Measurements from ENCODE around the gene TEX48.

DNA sequence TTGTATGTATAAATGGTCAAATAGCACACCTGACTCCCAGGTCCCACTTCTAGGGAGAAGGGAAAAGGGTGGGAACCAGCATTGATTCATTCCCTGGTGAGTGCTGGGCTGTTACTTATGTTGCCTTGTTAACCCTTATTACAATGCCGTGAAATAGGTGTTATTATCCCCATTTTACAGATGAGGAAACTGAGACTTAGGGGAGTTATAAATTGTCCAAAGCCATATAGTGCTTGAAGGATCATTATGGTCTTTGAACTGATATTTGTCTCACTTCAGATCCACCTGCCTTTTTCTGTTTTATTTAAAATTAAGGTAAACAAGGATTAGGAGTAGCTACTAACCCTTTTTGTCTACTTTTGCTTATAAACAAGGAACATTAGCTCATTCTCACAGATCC, 54.4 kb downstream of the TEX48 start:
- TF ChIP-seq, protein P1, sequence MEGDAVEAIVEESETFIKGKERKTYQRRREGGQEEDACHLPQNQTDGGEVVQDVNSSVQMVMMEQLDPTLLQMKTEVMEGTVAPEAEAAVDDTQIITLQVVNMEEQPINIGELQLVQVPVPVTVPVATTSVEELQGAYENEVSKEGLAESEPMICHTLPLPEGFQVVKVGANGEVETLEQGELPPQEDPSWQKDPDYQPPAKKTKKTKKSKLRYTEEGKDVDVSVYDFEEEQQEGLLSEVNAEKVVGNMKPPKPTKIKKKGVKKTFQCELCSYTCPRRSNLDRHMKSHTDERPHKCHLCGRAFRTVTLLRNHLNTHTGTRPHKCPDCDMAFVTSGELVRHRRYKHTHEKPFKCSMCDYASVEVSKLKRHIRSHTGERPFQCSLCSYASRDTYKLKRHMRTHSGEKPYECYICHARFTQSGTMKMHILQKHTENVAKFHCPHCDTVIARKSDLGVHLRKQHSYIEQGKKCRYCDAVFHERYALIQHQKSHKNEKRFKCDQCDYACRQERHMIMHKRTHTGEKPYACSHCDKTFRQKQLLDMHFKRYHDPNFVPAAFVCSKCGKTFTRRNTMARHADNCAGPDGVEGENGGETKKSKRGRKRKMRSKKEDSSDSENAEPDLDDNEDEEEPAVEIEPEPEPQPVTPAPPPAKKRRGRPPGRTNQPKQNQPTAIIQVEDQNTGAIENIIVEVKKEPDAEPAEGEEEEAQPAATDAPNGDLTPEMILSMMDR (tag by site-specific recombination; IDR thresholded peaks at IDR 0.05), result no peak
- TF ChIP-seq, protein P2, sequence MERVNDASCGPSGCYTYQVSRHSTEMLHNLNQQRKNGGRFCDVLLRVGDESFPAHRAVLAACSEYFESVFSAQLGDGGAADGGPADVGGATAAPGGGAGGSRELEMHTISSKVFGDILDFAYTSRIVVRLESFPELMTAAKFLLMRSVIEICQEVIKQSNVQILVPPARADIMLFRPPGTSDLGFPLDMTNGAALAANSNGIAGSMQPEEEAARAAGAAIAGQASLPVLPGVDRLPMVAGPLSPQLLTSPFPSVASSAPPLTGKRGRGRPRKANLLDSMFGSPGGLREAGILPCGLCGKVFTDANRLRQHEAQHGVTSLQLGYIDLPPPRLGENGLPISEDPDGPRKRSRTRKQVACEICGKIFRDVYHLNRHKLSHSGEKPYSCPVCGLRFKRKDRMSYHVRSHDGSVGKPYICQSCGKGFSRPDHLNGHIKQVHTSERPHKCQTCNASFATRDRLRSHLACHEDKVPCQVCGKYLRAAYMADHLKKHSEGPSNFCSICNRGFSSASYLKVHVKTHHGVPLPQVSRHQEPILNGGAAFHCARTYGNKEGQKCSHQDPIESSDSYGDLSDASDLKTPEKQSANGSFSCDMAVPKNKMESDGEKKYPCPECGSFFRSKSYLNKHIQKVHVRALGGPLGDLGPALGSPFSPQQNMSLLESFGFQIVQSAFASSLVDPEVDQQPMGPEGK (tag by site-specific recombination; IDR thresholded peaks at IDR 0.05), result no peak
- TF ChIP-seq ZNF274 (IDR thresholded peaks at IDR 0.05; ENCODE audit: low read length) (no peak), ZNF274 (tag by site-specific recombination; IDR thresholded peaks at IDR 0.05; ENCODE audit: borderline replicate concordance) (no peak), ZNF660 (tag by site-specific recombination; IDR thresholded peaks at IDR 0.05) (no peak), YY1 (tag by site-specific recombination; IDR thresholded peaks at IDR 0.05) (no peak)
- TF ChIP-seq, protein P3, sequence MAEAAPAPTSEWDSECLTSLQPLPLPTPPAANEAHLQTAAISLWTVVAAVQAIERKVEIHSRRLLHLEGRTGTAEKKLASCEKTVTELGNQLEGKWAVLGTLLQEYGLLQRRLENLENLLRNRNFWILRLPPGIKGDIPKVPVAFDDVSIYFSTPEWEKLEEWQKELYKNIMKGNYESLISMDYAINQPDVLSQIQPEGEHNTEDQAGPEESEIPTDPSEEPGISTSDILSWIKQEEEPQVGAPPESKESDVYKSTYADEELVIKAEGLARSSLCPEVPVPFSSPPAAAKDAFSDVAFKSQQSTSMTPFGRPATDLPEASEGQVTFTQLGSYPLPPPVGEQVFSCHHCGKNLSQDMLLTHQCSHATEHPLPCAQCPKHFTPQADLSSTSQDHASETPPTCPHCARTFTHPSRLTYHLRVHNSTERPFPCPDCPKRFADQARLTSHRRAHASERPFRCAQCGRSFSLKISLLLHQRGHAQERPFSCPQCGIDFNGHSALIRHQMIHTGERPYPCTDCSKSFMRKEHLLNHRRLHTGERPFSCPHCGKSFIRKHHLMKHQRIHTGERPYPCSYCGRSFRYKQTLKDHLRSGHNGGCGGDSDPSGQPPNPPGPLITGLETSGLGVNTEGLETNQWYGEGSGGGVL (tag by site-specific recombination; IDR thresholded peaks at IDR 0.05), result no peak
- TF ChIP-seq, protein P4, sequence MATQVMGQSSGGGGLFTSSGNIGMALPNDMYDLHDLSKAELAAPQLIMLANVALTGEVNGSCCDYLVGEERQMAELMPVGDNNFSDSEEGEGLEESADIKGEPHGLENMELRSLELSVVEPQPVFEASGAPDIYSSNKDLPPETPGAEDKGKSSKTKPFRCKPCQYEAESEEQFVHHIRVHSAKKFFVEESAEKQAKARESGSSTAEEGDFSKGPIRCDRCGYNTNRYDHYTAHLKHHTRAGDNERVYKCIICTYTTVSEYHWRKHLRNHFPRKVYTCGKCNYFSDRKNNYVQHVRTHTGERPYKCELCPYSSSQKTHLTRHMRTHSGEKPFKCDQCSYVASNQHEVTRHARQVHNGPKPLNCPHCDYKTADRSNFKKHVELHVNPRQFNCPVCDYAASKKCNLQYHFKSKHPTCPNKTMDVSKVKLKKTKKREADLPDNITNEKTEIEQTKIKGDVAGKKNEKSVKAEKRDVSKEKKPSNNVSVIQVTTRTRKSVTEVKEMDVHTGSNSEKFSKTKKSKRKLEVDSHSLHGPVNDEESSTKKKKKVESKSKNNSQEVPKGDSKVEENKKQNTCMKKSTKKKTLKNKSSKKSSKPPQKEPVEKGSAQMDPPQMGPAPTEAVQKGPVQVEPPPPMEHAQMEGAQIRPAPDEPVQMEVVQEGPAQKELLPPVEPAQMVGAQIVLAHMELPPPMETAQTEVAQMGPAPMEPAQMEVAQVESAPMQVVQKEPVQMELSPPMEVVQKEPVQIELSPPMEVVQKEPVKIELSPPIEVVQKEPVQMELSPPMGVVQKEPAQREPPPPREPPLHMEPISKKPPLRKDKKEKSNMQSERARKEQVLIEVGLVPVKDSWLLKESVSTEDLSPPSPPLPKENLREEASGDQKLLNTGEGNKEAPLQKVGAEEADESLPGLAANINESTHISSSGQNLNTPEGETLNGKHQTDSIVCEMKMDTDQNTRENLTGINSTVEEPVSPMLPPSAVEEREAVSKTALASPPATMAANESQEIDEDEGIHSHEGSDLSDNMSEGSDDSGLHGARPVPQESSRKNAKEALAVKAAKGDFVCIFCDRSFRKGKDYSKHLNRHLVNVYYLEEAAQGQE (tag by site-specific recombination; IDR thresholded peaks at IDR 0.05), result no peak

All from HEK293 (cell line).